Common myeloid progenitor, CD34-positive (primary cell): ENCODE results near the gene SAG.

Source experiments
- CTCF ChIA-PET: fragments of 350-600 bp; sonication (Branson Sonifier 250); formaldehyde crosslinking; loops from one replicate; lab custom pipeline; 2021; ENCODE audit warnings: antibody characterized with exemption; lab: Charles Lee
- POLR2A ChIA-PET: fragments of 350-600 bp; sonication (Branson Sonifier 250); formaldehyde crosslinking; loops from one replicate; lab custom pipeline; 2021; ENCODE audit warnings: antibody characterized with exemption; lab: Charles Lee
- DNase-seq, 3 donors: peaks; one replicate each; pipeline versions ENCODE4 v3.0.0 to v3.0.0-alpha.2; 2013
- H3K27ac ChIP-seq, 2 experiments: 1 replicate in 1 of 2; 2 replicates in 1 of 2; pipeline ENCODE4 v1.7.0; 2013; ENCODE audit warnings: inconsistent platforms in 2 of 2, low read length in 2 of 2, mild to moderate bottlenecking in 2 of 2, low read depth in 1 of 2, moderate library complexity in 1 of 2; ENCODE audit not compliant: severe bottlenecking in 2 of 2, insufficient read depth in 1 of 2, poor library complexity in 1 of 2
- H3K27me3 ChIP-seq, 5 experiments: replicated peaks in 2 of 5; 1 replicate in 3 of 5; 2 replicates in 2 of 5; pipeline versions ENCODE4 v1.6.1 to v1.7.0; 2013; ENCODE audit warnings: low read length in 4 of 5, mild to moderate bottlenecking in 2 of 5, moderate library complexity in 2 of 5, inconsistent platforms in 1 of 5; ENCODE audit not compliant: insufficient read depth in 5 of 5, control insufficient read depth in 4 of 5
- H3K36me3 ChIP-seq, 4 experiments: 1 replicate in 2 of 4; 2 replicates in 2 of 4; pipeline versions ENCODE4 v1.6.1 to v1.7.0; 2013; ENCODE audit warnings: low read length in 3 of 4, control low read depth in 1 of 4, mild to moderate bottlenecking in 1 of 4; ENCODE audit not compliant: control insufficient read depth in 4 of 4, insufficient read depth in 4 of 4
- H3K4me1 ChIP-seq, 4 experiments: 1 replicate in 3 of 4; 2 replicates in 1 of 4; pipeline versions ENCODE4 v1.6.1 to v1.7.1; 2013; ENCODE audit warnings: low read length in 3 of 4, mild to moderate bottlenecking in 3 of 4, control low read depth in 1 of 4, inconsistent platforms in 1 of 4, moderate library complexity in 1 of 4; ENCODE audit not compliant: control insufficient read depth in 4 of 4, insufficient read depth in 4 of 4; ENCODE audit errors: control extremely low read depth in 1 of 4
- H3K4me3 ChIP-seq, 7 experiments: 1 replicate in 4 of 7; 2 replicates in 3 of 7; pipeline versions ENCODE4 v1.5.1 to v1.7.0; 2013; ENCODE audit warnings: mild to moderate bottlenecking in 7 of 7, low read length in 6 of 7, moderate library complexity in 6 of 7, inconsistent platforms in 2 of 7, low read depth in 2 of 7, control low read depth in 1 of 7; ENCODE audit not compliant: insufficient read depth in 4 of 7, control insufficient read depth in 1 of 7; ENCODE audit errors: extremely low read depth in 1 of 7
- H3K9me3 ChIP-seq, 5 experiments: 1 replicate in 4 of 5; 2 replicates in 1 of 5; pipeline versions ENCODE4 v1.6.1 to v1.7.1; 2013; ENCODE audit warnings: low read length in 4 of 5, mild to moderate bottlenecking in 2 of 5, inconsistent platforms in 1 of 5, low read depth in 1 of 5, moderate library complexity in 1 of 5; ENCODE audit not compliant: control insufficient read depth in 4 of 5, insufficient read depth in 2 of 5; ENCODE audit errors: control extremely low read depth in 1 of 5
- WGBS: methylation state at CpG from one replicate; pipeline ENCODE4 v1.1.5; 2013; ENCODE audit not compliant: insufficient coverage; 5-methylcytosine and 5-hydroxymethylcytosine counted together

The SAG gene

GRCh38 chr2:233358335-233358734 is 50.7 kb downstream of the SAG start:
- ChIA-PET POLR2A (no interaction called here), CTCF (interaction anchor here (0.7 to 2.9 kb wide), 4 partner anchors 9 to 41 kb away, joined by 4 to 12 read pairs (median 5); no protein-coding TSS in a partner anchor)
- no CpG with 5 or more reads among the region's 4 CpGs for WGBS

GRCh38 chr2:233358947-233359346 is 51.3 kb downstream of the SAG start:
- WGBS, result 100% methylated on average over 4 of the region's 6 CpGs
- POLR2A ChIA-PET, result no interaction called here
- CTCF ChIA-PET, result interaction anchor here (1.9 kb wide), 1 partner anchor 12 kb away, joined by 5 read pairs; no protein-coding TSS in a partner anchor
- Histone ChIP-seq H3K27ac (no peak overlapping the region), H3K27me3 (no peaks in the 10 kb centered on the region), H3K4me3 (no peak overlapping the region), H3K4me1 (peaks cover 10 to 37% (median 27%) of the 10 kb centered on the region in 4 experiments), H3K36me3 (peaks cover 0 to 7% (median 2%) of the 10 kb centered on the region in 4 experiments), H3K9me3 (peaks cover 0 to 5% (median 4%) of the 10 kb centered on the region in 5 experiments)
- no peak for DNase-seq

More at GRCh38 chr2:233358335-233358734, 50.7 kb downstream of the SAG start:
- DNase-seq, result no peak
- H3K4me3 ChIP-seq, result peak overlapping the region in 1 of 7 experiments; percentile 34
- H3K4me1 ChIP-seq, result peaks cover 16 to 43% (median 30%) of the 10 kb centered on the region in 4 experiments
- H3K36me3 ChIP-seq, result peaks cover 0 to 4% (median 1%) of the 10 kb centered on the region in 4 experiments
- H3K27me3 ChIP-seq, result no peaks in the 10 kb centered on the region
- H3K27ac ChIP-seq, result no peak overlapping the region
- H3K9me3 ChIP-seq, result peaks cover 0 to under 1% (median 0%) of the 10 kb centered on the region in 5 experiments

- ChIA-PET CTCF (no interaction called here), POLR2A (no interaction called here)
- H3K36me3 ChIP-seq, result peaks cover 0 to 8% (median 3%) of the 10 kb centered on the region in 4 experiments
- no peaks in the 10 kb centered on the region for H3K27me3 ChIP-seq
- H3K9me3 ChIP-seq, result peaks cover 0 to 11% (median 5%) of the 10 kb centered on the region in 5 experiments
- WGBS, result 100% methylated on average over 1 of the region's 3 CpGs
- H3K4me1 ChIP-seq, result peaks cover 9 to 35% (median 27%) of the 10 kb centered on the region in 4 experiments
- no peak overlapping the region for H3K4me3 ChIP-seq
- H3K27ac ChIP-seq, result no peak overlapping the region
- no peak for DNase-seq
Measured at GRCh38 chr2:233359823-233360222, 52.2 kb downstream of the SAG start.

GRCh38 chr2:233360771-233361176 is 53.2 kb downstream of the SAG start:
- H3K4me3 ChIP-seq, result no peak overlapping the region
- H3K9me3 ChIP-seq, result peaks cover 0 to 11% (median 5%) of the 10 kb centered on the region in 5 experiments
- H3K27ac ChIP-seq, result no peak overlapping the region
- POLR2A ChIA-PET, result interaction anchor here (0.6 kb wide), 1 partner anchor 33 kb away, joined by 3 read pairs; no protein-coding TSS in a partner anchor
- no peaks in the 10 kb centered on the region for H3K27me3 ChIP-seq
- WGBS, result 96% methylated on average over 4 of the region's 4 CpGs
- no peak for DNase-seq
- peaks cover 0 to 8% (median 3%) of the 10 kb centered on the region in 4 experiments for H3K36me3 ChIP-seq
- peaks cover 0 to 26% (median 18%) of the 10 kb centered on the region in 4 experiments for H3K4me1 ChIP-seq
- CTCF ChIA-PET, result interaction anchor here (0.6 to 3.2 kb wide), 2 partner anchors 11 to 17 kb away, joined by 3 to 14 read pairs; no protein-coding TSS in a partner anchor

GRCh38 chr2:233361297-233361696 is 53.7 kb downstream of the SAG start:
- CTCF ChIA-PET, result interaction anchor here (0.6 to 3.2 kb wide), 2 partner anchors 11 to 17 kb away, joined by 3 to 14 read pairs; no protein-coding TSS in a partner anchor
- Histone ChIP-seq H3K9me3 (peaks cover 0 to 11% (median 5%) of the 10 kb centered on the region in 5 experiments), H3K36me3 (peaks cover 0 to 8% (median 3%) of the 10 kb centered on the region in 4 experiments), H3K4me3 (no peak overlapping the region), H3K27me3 (no peaks in the 10 kb centered on the region), H3K4me1 (peaks cover 0 to 21% (median 14%) of the 10 kb centered on the region in 4 experiments), H3K27ac (no peak overlapping the region)
- POLR2A ChIA-PET, result interaction anchor here (0.6 kb wide), 1 partner anchor 32 kb away, joined by 3 read pairs; no protein-coding TSS in a partner anchor
- 100% methylated on average over 7 of the region's 7 CpGs for WGBS
- DNase-seq, result no peak

GRCh38 chr2:233362742-233363141 is 55.1 kb downstream of the SAG start:
- Histone ChIP-seq H3K27me3 (no peaks in the 10 kb centered on the region), H3K36me3 (peaks cover 0 to 8% (median 3%) of the 10 kb centered on the region in 4 experiments), H3K4me3 (no peak overlapping the region), H3K9me3 (peaks cover 0 to 11% (median 5%) of the 10 kb centered on the region in 5 experiments), H3K27ac (no peak overlapping the region), H3K4me1 (peaks cover 0 to 10% (median 6%) of the 10 kb centered on the region in 4 experiments)
- ChIA-PET POLR2A (no interaction called here), CTCF (interaction anchor here (0.7 to 3.2 kb wide), 6 partner anchors 9 to 630 kb away, joined by 3 to 14 read pairs (median 3); no protein-coding TSS in a partner anchor)
- 100% methylated on average over 1 of the region's 2 CpGs for WGBS
- no peak for DNase-seq

- Histone ChIP-seq H3K27ac (no peak overlapping the region), H3K9me3 (peaks cover 0 to 11% (median 5%) of the 10 kb centered on the region in 5 experiments), H3K4me3 (no peak overlapping the region), H3K36me3 (peaks cover 0 to 8% (median 1%) of the 10 kb centered on the region in 4 experiments), H3K27me3 (no peaks in the 10 kb centered on the region), H3K4me1 (peaks cover 0 to 4% (median under 1%) of the 10 kb centered on the region in 4 experiments)
- ChIA-PET CTCF (interaction anchor here (3.2 kb wide), 1 partner anchor 8 kb away, joined by 14 read pairs; no protein-coding TSS in a partner anchor), POLR2A (no interaction called here)
- WGBS, result no CpG with 5 or more reads among the region's 6 CpGs
- DNase-seq, result no peak
Measured at GRCh38 chr2:233363744-233364235, 56.2 kb downstream of the SAG start.
